A549 treated with RU486 at 1 μM for 4 hours (cell line): ENCODE data around the gene SIAH2. TPM values are rescaled to one million over a fixed set of nuclear protein-coding genes. Genes with fewer than 3 reads are reported as not detected.

Source experiments
- total RNA-seq: library from RNA; stranded (reverse); fragments of 200-300 nt; extraction: Qiagen RNA extraction; gene quantifications from 5 replicates; pipeline ENCODE4 v1.2.3, GENCODE V29; 2022; ENCODE audit warnings: low read depth

Gene SIAH2, protein sequence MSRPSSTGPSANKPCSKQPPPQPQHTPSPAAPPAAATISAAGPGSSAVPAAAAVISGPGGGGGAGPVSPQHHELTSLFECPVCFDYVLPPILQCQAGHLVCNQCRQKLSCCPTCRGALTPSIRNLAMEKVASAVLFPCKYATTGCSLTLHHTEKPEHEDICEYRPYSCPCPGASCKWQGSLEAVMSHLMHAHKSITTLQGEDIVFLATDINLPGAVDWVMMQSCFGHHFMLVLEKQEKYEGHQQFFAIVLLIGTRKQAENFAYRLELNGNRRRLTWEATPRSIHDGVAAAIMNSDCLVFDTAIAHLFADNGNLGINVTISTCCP
- total RNA-seq, result 15.3 to 21.5 TPM (median 19.7 TPM) in 5 replicates

DNA sequence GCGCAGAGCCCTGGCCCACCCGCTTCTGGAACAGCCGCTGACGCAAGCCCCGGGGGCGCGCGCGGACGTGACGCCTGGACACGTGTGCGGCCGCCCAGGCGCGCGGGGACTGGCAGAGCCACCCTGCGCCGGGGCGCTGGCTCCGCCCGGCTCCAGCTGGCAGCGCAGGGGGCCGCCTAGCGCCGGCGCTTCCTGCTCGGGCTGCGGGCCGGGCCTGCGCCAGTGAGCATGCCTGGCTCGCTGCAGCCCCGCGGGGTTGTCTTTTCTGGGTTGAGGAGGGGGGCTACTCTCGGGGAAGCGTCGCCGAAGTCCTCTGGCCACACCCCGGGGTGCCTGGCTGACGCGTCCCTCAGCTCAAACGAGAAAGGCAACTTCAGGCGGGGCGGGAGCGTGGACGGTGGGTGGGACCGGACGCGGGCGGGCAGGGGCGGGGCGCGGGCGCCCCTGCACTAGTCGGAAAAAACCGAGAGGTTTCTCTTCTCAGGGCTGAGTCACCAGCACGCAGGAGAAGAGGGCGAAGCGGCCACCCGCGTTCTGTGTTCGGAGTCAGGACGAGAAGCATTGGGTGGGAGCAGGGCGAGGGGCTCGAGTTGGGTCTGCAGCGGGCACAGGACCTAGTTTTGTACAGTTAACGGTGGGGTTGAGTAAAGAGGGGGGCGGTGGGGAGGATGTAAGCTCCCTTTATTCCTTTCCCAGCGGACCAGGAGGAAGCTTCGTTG is at the start of gene SIAH2:
SIAH2 (minus strand) TSS at position 48 of the 719 bp plus-strand sequence. CDS start 320 bp downstream, outside the sequence.

DNA sequence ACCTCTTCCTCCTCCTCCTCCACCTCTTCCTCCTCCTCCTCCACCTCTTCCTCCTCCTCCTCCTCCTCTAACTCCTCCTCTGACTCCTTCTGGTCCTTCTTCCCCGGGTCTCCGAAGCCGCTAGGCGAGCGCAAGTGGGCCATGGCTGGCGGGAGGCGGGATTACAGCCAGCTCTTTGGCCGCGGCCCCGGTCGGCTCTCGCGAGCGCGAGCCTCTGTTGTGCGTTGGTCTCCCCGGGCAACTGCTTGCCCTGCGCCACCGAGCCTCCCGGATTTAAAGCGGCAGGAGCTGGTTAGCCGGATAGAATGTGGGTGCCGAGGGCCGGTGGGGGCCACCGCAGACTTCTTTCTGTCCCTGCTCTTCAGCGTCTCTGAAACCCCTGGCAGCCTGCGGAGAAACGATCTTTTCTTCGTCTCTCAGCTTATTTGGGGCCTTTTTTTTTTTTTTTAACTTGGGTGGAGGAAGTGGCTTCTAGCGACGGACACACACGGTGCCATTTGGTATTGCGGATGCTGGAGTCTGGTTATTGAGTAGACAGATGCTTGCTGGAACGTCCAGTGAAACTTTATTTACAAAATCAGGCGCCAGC is 59.1 kb downstream of the SIAH2 start, which contains the start of gene ERICH6:
ERICH6 (minus strand) TSS at position 165 of the 589 bp plus-strand sequence; CDS start at position 143, 22 bp downstream.

Other genes starting within 250 kb of the SIAH2 start
- gene SERP1, start 216.7 kb downstream of the SIAH2 start, total RNA-seq, result 58.5 to 116 TPM (median 104 TPM) in 5 replicates
- 68.8 to 98.8 TPM (median 75.2 TPM) in 5 replicates for gene EIF2A, start 216.4 kb downstream of the SIAH2 start, total RNA-seq
- gene SELENOT, start 159.8 kb downstream of the SIAH2 start, total RNA-seq, result 90.4 to 111 TPM (median 104 TPM) in 5 replicates
- 0.05 TPM in 1 of 5 replicates, not detected in the others for gene ERICH6, start 59.2 kb downstream of the SIAH2 start, total RNA-seq
- gene MINDY4B, start 142.3 kb upstream of the SIAH2 start, total RNA-seq, result not detected in 5 replicates
- gene CLRN1, start 209.6 kb upstream of the SIAH2 start, total RNA-seq, result not detected in 5 replicates